GM19397 (cell line): Measurements from ENCODE around the gene TBL1X.

ENCODE experiments used
- ATAC-seq: cut with Tn5 transposase; IDR thresholded peaks from one replicate; pipeline ENCODE4 v1.9.1; 2021; ENCODE audit warnings: mild to moderate bottlenecking, moderate library complexity; ENCODE audit not compliant: unreplicated experiment

Gene TBL1X

DNA sequence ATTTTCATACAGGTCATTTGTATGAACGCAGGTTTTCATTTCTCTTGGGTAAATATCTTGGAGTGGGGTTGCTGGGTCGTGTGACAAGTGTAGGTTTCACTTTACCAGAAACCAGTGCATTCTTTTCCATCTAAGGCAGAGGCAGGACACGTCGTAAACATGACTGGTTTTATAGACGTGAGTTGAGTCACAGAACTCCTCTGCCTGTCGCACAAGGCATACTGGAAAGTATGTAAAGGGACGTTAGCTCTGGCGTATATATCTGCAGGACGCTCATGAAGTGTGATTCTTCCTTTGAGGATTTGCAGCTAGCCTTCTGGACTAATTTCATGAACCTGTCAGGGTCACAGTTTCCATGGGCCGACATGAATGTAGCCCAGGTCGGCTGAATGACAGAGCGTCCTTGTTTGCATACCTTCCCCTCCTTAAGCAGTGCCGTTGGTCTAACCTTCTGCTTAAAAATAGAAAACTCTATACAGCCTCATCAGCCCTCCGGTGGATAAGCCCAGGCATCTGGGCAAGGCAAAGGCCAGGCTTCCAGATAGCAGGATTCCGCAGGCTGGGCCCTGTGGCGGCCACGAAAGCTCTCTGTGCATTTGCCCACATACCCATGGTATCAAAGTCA is 194.8 kb downstream of the TBL1X start:
- ATAC-seq: no peak

DNA sequence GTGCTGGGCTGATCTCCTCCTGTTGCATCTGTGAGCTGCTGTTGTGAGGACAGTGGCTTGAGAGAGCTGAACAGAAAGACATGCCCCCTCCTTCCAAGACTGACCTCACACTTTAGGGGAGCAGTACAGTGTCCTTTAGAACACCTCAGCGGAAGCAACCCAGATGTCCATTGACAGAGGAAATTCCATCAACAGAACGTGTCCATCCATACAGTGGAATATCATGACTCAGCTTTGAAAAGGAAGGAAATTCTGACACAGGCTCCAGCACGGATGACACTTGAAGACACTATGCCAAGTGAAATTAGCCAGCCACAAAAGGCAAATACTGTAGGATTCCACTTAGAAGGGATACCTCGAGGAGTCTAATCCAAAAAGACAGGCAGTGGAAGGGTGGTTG is 197.3 kb downstream of the TBL1X start:
- ATAC-seq: no peak

DNA sequence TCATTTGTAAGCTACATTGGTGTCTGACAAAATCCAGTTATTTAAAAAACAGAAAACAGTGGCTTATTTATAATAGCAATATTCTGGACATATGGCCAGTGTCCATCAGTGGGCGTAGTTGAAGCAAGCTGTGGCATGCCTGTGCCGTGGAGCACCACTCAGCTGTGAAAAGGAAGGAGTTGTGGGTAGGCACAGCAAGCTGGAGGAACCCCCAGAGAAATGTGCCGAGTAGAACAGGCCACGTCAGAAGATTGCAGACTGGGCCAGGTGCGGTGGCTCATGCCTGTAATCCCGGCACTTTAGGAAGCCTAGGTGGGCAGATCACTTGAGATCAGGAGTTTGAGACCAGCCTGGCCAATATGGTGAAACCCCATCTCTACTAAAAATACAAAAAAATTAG is 198.4 kb downstream of the TBL1X start:
- ATAC-seq: no peak

DNA sequence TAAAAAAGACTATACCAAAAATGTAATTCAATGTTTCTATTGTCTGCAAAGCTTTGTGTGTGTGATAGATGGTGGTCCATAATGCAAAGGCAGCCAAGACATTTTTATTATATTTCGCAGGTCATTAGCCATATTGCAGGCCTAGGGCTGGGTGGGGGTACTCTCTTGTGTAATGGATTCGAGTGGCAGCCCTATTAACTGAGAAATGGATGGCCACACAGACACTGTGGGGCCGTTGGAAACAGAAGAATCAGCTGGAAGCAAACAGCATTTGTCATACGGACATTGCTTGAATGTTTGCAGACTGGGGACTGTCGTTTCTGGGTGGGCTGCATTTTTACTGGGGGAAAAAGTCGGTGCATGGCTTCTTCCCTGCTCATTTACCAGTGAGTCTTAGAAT is 199.4 kb downstream of the TBL1X start:
- ATAC-seq: no peak

DNA sequence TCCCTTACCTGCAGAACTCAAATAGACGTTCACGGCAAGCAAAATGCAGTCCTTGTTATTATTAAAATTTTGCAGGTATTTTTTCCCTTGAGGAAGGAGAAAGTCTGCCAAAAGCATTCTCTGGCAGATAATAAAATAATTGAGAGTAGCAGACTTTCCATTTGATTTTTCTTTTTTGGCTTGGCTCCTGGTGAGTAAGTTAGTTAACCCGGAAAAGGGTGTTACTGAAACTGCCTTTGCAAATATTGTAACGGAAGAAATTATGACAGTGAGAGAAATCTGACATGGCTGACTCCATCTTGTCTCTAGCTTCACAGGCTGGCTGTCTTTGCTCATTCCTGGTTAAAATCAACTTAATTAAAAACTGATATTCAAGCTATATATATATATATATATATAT is 200.3 kb downstream of the TBL1X start:
- no peak for ATAC-seq

DNA sequence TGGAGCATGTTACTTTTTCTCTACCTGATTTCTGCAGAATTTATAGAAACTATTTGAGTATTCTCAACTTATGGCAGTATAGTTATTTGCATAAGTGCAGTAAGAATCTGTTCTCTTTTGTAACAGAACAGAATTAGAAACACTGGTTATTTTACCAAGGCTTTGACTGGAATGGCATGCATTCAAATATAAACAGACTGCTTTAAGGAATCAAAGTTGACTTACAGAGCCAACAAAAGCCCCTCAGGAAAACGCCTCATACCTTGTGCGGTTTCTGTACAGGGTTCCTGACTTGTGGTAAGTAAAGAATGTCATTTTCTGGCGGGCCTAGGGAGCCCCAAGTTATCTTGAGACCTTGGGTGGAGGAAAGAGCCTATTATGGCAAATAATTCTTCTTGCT is 203.7 kb downstream of the TBL1X start:
- ATAC-seq: no peak

DNA sequence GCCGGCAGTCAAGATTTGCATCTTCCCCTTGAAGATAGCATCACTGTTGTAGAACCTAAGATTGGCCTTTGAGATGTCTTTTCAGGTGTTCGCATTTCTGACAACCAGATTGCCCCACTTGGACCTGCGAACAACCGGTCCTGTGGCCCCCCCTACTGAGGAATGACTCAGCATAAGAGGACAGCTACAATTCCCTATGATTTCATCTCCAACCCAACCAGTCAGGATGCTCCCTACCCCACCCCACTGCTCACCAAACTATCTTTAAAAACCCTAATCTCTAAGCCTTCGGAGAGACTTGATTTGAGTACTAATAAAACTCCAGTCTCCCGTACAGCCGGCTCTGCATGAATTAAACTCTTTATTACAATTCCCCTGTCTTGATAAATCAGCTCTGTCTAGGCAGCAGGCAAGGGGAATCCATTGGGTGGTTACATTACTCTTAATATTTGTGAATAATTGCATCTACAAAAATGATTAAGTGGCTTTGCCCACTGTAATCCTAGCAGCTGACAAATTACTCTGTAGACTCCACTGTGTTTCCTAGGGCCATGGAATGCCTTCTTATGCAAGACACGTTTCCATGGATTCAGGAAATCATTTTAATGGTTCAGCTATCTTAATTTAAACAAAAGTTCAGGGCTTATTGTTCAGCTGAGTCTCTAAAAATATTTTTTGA is 205.4 kb downstream of the TBL1X start:
- no peak for ATAC-seq

DNA sequence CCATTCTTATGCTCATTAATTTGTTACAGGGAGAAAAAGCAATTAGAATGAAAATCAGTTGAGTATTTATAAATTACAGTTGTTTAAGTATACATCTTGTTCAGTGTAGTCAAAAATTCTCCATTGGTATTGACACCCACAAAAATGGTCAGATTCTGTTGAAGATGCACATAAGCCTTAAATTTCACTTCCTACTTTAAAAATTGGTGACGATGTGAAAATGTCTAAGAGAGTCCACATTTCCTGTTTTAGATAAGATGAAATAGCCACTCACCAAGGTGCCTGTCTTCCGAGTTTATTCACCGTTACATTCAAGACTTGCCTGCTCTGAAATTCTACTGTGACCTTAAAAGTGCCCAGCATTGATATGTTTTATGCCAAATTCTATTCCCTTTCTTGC is 207.1 kb downstream of the TBL1X start:
- ATAC-seq: no peak

DNA sequence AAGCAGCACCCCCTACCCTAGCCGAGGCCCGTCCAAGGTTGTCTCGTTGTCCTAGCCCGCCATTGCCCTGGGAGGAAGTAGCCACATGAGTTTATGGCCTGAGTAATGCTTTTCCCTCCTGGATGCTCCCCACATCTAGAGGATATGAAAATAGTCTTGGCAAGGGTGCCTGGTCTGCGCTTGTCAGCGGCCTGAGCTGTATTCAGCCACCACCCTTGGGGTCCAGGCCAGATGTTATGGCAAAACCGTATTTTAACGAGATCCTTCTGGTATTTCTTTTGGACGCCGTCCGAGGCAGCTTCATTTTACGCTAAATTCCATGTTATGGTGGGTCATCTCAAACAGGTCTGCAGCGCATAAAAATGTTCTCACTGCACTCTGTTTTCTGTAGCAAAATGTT is 211.4 kb downstream of the TBL1X start:
- ATAC-seq: no peak

DNA sequence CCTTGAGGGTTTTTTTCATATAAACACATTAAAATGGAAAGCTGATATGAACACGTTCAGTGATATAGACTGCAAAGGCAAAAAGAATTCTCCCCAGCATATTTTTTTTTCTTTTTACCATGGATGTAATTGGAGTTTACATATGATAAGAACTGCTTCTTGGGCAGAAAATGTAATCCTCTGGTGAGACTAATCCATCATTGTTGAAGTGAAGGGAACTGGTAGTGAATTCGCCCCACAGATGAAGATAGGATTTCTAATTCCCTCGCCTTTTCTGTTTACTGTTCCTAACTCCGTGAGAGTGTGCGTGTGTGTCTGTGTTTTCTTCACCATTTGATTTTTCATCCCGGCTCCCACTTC is 211.9 kb downstream of the TBL1X start:
- ATAC-seq: no peak

DNA sequence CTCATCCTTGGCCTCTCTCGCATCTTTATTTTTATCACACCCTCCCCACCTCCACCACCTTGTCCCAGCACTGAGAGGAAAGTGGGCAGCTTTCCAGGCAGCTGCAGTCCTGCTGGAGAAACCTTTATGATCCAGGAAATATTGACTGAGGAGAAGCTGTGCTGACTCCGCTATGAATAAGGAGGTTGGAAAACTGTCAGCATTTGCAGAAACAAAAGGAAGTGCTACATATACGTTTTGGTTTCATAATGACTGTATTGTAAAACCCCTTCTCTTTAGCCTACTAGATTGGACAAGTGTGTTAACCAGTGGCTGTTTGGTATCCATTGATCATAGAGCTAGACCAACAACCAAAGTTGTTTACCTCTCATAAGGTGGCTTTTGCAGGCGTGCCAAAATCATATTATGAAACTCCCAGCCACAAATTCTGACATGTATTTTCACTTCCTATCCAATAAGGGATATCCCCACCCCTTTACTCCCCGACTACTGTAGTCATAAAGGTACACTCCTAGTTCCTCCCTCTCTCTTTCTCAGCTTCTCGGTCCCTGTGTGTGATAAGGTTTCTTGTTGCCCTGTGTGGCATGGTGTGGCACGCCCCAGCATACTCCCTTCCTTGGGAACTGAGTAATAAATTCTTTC is 212.4 kb downstream of the TBL1X start:
- ATAC-seq: peak; percentile 95

DNA sequence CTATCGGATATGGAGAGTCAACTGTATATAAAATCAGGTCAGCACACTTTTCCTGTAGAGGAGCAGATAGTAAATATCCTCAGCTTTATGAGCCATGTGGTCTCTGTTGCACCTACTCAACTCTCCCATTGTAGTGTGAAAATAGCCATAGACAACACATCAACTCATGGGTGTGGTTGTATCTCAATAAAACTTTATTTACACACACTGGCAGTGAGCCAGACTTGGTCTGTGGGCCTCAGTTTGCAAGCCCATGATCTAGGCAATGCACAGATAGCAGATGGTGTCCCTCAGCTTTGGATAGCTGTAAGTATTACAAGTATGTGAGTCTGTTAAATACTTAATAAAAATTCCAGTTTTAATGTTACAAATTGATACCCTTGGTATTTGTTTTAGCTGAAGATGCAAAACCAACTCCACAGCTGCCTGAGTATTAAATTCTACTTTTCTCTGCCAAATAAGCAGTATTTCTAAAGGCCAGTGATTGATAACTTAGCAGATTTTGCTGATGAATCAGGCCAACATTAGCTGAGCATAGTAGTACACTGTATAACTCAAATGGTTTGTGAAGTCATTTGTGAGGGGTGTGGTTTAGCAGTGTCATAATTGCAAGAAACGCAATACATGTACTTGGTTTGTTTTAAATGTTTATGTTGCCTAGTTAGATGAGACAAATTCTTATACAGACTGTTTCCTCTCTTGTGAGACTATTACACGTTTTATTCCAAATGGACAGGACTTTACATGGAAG is 213.5 kb downstream of the TBL1X start:
- ATAC-seq: no peak

DNA sequence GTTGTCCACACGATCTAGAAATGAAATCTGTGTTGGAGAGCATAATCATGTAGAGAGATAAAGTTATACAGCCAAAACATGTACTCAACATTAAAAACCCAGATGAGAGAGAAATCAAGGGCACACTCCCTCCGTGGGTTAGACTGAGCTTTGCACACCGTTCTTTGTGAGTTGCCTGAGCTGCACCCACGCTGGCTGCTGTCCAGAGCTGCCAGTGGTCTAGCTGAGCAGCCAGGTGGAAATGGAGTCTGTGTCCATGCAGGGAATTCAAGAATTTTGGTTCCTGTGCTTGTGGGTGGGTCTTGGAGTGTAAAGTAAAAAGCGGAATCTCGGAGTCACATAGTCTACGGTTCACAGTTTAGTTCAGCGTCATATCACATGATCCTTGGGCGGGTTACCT is 216.2 kb downstream of the TBL1X start:
- ATAC-seq: no peak

DNA sequence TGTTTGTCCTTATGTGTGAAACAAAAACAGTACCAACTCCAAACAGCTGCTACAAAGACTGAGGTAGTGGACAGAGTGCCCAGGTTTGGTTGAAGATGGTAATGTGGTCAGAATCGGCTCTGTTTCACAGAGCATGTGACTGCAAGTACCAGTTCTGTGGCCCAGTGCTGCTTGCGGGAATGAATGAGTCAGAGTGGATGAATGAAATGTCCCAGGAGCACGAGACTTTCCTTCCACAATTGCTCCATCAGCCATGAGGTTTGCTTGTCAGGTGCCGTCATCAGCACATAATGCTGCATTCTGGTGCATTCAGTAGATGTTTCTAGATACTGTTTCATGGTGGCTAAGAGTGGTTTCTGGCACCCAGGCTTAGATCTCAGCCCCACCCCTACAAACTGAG is 216.6 kb downstream of the TBL1X start:
- no peak for ATAC-seq

DNA sequence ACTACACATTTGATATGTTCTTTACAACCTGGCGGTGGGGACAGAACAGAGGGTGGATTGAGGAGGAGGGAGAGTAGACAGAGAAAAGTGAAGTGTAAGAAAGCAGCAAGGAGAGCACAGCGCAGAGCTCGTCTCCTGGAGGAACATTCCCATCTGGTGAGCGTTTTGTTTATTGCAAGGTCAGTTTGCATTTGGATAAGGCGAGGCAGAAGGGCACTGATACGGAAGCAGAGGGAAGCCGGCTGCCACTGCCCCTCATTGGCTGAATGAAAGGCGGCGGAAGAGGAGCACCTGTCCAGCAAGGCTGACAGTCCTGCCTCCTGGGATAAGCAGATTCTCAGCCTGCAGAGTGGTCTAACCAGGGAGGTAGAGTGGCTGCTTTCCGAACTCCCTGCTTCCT is 217.6 kb downstream of the TBL1X start:
- ATAC-seq: no peak

DNA sequence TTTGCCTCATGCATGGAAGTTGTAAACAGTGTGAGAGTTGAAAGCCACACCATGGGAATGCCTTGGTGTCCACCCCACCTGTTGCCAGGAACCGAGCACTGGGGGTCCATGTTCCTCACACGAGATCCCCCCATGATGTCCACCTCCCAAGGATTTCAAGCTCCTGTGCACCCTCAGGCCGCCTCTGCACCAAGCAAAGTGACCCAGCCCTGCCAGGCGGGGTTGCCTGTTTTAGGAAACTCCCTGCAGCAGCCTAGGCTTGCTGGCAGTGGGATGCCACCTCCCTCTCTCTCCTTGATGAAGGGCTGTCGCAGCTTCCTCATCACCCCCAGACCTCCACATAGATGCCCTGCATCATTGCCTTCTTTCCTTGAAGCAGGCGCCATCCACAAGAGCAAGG is 218.0 kb downstream of the TBL1X start:
- ATAC-seq: no peak

DNA sequence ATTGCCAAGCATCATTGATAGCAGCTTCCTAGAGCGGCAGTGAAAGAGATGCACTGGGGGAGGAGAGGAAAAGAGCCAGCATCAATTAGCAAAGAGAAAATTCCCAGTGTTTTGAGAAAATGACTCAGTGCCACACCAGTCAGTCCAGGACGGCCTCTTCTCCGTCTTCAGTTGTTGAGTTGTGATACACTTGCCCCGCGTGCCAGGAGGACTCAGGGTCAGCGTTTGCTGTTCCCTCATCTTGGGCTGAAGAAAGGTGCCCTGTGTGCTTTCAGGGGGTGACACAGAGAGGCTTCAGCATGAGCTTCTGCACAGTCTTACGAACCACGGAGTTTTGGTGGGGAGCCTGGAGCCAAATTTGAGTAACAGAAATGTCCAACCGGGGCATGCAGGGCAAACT is 218.5 kb downstream of the TBL1X start:
- no peak for ATAC-seq

DNA sequence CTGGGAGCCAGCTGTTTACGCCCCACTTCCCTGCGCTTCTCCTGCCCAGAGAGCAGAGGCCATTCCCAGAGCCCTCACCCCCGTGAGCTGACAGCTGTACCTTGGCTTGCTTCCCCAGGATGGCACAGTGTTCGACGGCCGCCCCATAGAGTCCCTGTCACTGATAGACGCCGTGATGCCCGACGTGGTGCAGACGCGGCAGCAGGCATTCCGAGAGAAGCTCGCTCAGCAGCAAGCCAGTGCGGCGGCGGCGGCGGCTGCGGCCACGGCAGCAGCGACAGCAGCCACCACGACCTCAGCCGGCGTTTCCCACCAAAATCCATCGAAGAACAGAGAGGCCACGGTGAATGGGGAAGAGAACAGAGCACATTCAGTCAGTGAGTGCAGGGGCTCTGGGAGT is 223.0 kb downstream of the TBL1X start:
- no peak for ATAC-seq

DNA sequence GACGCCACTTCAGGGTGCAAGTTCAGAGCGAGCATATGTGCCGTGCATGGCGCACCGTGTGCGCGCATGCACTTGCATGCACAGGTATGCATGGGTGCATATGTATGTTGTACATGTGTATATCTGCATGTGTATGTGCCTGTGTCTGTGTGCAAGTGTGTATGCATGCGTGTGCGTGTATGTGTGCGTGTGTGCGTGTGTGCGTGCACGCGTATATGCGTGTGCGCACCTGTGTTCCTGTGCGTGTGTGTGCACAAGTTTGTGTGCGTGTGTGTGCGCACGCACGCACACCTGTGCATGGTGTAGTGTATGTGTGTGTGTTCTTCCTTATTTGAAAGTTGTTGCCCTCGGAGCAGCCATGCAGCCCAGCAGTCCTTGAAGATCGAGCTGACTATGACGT is 224.0 kb downstream of the TBL1X start:
- ATAC-seq: no peak

DNA sequence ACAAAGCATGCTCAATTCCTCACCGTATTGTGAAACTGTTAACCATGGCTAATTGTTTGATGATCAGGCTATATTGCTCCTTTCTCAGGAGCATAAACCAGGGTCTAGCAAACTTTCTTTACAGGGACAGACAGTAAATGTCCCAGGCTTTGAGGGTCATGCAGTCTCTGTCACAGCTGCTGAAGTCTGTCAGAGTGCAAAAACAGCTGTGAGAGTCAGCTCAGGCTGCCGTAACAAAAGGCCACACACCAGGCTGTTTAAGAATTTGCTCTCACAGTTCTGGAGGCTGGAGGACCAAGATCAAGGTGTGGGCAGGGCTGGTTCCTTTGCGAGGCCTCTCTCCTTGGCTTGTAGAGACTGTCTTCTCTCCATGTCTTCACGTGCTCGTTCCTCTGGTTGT is 225.2 kb downstream of the TBL1X start:
- no peak for ATAC-seq

DNA sequence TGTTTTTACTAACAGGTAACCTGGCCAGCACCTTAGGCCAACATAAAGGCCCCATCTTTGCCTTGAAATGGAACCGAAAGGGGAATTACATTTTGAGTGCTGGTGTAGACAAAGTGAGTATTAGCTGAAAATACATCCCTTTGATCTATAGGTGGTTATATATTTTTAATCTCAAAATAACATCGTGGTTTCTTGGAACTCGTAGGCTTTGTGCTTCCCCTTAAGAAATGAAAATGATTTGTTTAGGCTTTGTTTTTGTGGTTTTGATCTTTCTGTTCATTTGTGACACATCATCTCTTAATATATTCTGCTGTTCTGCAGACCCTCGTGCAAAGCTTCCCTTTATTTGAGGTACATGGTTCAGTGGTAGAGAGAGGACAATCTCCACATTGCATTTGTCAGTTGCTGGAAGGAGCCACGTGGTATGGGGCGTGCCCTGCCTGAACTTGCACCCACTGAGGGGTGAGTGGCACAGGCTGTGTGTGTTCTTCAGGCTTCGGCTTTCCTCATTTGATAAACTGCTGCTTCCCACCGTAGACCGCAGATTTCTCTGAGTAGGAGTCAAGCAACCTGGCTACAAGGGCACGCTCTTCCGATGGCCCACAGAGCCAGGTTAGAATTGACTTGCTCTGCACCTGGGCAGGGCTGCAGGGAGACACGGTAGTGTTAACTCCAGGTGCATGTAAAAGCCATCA is 228.6 kb downstream of the TBL1X start:
- ATAC-seq: no peak
